HG02610 (cell line): Measurements from ENCODE around the gene TMEM37.
"Not testable (repeated sequence)": the region's sequence is repeated elsewhere in the genome, so short reads cannot be mapped to it uniquely, and the experiment has no call there.

Experiments used
- ATAC-seq: cut with Tn5 transposase; IDR thresholded peaks from one replicate; pipeline ENCODE4 v1.9.1; 2021; ENCODE audit warnings: mild to moderate bottlenecking, moderate library complexity; ENCODE audit not compliant: unreplicated experiment

TMEM37 gene

GRCh38 chr2:119431155-119431975, at the start of gene TMEM37:
Gene TMEM37, plus strand, starts transcription at chr2:119431854. Its CDS starts 50 bp downstream, at chr2:119431904.
- peak; percentile 81 for ATAC-seq

- ATAC-seq, result no peak
Observed at GRCh38 chr2:119383410-119384140, 48.1 kb upstream of the TMEM37 start.

GRCh38 chr2:119384971-119385370, 46.7 kb upstream of the TMEM37 start:
- no peak for ATAC-seq

- no peak for ATAC-seq
Observed at GRCh38 chr2:119385466-119385865, 46.2 kb upstream of the TMEM37 start.

GRCh38 chr2:119387381-119388129, 44.1 kb upstream of the TMEM37 start:
- peak; percentile 85 for ATAC-seq

GRCh38 chr2:119389615-119390306, 41.9 kb upstream of the TMEM37 start:
- ATAC-seq, result no peak

GRCh38 chr2:119393971-119394748, 37.5 kb upstream of the TMEM37 start:
- no peak for ATAC-seq

GRCh38 chr2:119397196-119397595, 34.5 kb upstream of the TMEM37 start:
- no peak for ATAC-seq

GRCh38 chr2:119402106-119402505, 29.5 kb upstream of the TMEM37 start:
- no peak for ATAC-seq

GRCh38 chr2:119402645-119403560, 28.8 kb upstream of the TMEM37 start:
- ATAC-seq, result no peak

GRCh38 chr2:119403618-119404017, 28.0 kb upstream of the TMEM37 start:
- ATAC-seq, result not testable (repeated sequence)

- ATAC-seq, result no peak
Observed at GRCh38 chr2:119405151-119405550, 26.5 kb upstream of the TMEM37 start.

- no peak for ATAC-seq
Observed at GRCh38 chr2:119407430-119408220, 24.0 kb upstream of the TMEM37 start.

- ATAC-seq, result no peak
Observed at GRCh38 chr2:119408221-119408619, 23.4 kb upstream of the TMEM37 start.

GRCh38 chr2:119409506-119409905, 22.1 kb upstream of the TMEM37 start:
- no peak for ATAC-seq

- ATAC-seq, result no peak
Observed at GRCh38 chr2:119414894-119415293, 16.8 kb upstream of the TMEM37 start.

- ATAC-seq, result peak; percentile 30
Observed at GRCh38 chr2:119415630-119416029, 16.0 kb upstream of the TMEM37 start.

GRCh38 chr2:119416299-119416923, 15.2 kb upstream of the TMEM37 start:
- ATAC-seq, result peak; percentile 65
